Endothelial cell of umbilical vein (primary cell): Measurements from ENCODE around the gene RUNDC1. TPM values are rescaled to one million over a fixed set of nuclear protein-coding genes. Genes with fewer than 3 reads are reported as not detected.

Source experiments
- BruUV-seq: library from RNA; stranded (reverse); fragments of 400-500 nt; replicated peaks from 2 replicates; lab custom pipeline; 2021; lab: Mats Ljungman, UMichigan
- CTCF ChIA-PET: fragments of 300-600, 350-600 bp; sonication (Branson Sonifier 250); formaldehyde crosslinking; loops from one replicate; lab custom pipeline; 2021; ENCODE audit warnings: antibody characterized with exemption, inconsistent platforms; lab: Charles Lee
- POLR2A ChIA-PET: fragments of 300-600, 350-600 bp; sonication (Branson Sonifier 250); formaldehyde crosslinking; loops from one replicate; lab custom pipeline; 2021; ENCODE audit warnings: antibody characterized with exemption, inconsistent platforms; lab: Charles Lee
- DNase-seq: peaks from one replicate; pipeline ENCODE4 v3.0.0-alpha.2; 2011; ENCODE audit warnings: low read depth, low spot score
- FAIRE-seq: peaks from 2 replicates; lab custom pipeline; 2011; peaks lifted over from hg19 to GRCh38; lab: Jason Lieb, UNC
- H2AFZ ChIP-seq: 2 replicates; pipeline ENCODE4 v1.6.0; 2012; ENCODE audit warnings: low read depth, low read length, control low read depth, inconsistent platforms
- H3K27ac ChIP-seq: 2 replicates; pipeline ENCODE4 v1.5.1; 2011; ENCODE audit warnings: low read depth, mild to moderate bottlenecking, control low read depth, low read length, moderate library complexity; ENCODE audit not compliant: insufficient read depth
- H3K27me3 ChIP-seq, 2 experiments: 2 replicates each; pipeline versions ENCODE4 v1.6.0 to v1.6.1; 2011; ENCODE audit warnings: low read length in 2 of 2, mixed read lengths in 1 of 2; ENCODE audit not compliant: control insufficient read depth in 2 of 2, insufficient read depth in 2 of 2
- H3K36me3 ChIP-seq, 2 experiments: 2 replicates in 1 of 2; 3 replicates in 1 of 2; pipeline ENCODE4 v1.5.1; 2011; ENCODE audit warnings: low read length in 2 of 2, mild to moderate bottlenecking in 1 of 2, moderate library complexity in 1 of 2; ENCODE audit not compliant: control insufficient read depth in 2 of 2, insufficient read depth in 2 of 2; ENCODE audit errors: extremely low read depth in 1 of 2
- H3K4me1 ChIP-seq: 3 replicates; pipeline ENCODE4 v1.5.1; 2011; ENCODE audit warnings: mild to moderate bottlenecking, low read length; ENCODE audit not compliant: control insufficient read depth, insufficient read depth; ENCODE audit errors: extremely low read depth
- H3K4me2 ChIP-seq: 2 replicates; pipeline ENCODE4 v1.6.1; 2011; ENCODE audit warnings: low read length, control low read depth, mixed read lengths; ENCODE audit not compliant: insufficient read depth
- H3K4me3 ChIP-seq, 3 experiments: fragments of 200-600 bp in 1 of 3; sonication (generic), shearing (Covaris generic) in 1 of 3; replicated peaks in 1 of 3; 2 replicates each; pipeline ENCODE4 v1.5.1; 2011 to 2016; ENCODE audit warnings: control low read depth in 3 of 3, low read length in 3 of 3, mild to moderate bottlenecking in 2 of 3, inconsistent platforms in 1 of 3, low read depth in 1 of 3, moderate library complexity in 1 of 3; ENCODE audit not compliant: insufficient read depth in 1 of 3
- H3K79me2 ChIP-seq: 2 replicates; pipeline ENCODE4 v1.6.0; 2012; ENCODE audit warnings: low read length, inconsistent platforms; ENCODE audit not compliant: control insufficient read depth, insufficient read depth
- H3K9ac ChIP-seq: replicated peaks from 2 replicates; pipeline ENCODE3; 2011; ENCODE audit warnings: low read length, control low read depth; ENCODE audit not compliant: insufficient read depth; ENCODE audit errors: extremely low read depth
- H3K9me1 ChIP-seq: replicated peaks from 3 replicates; pipeline ENCODE4 v1.6.0; 2011; ENCODE audit warnings: mild to moderate bottlenecking, low read length; ENCODE audit not compliant: control insufficient read depth, insufficient read depth; ENCODE audit errors: extremely low read depth
- H3K9me3 ChIP-seq: replicated peaks from 2 replicates; pipeline ENCODE4 v1.5.1; 2012; ENCODE audit warnings: low read length, inconsistent platforms; ENCODE audit not compliant: control insufficient read depth, insufficient read depth
- H4K20me1 ChIP-seq: replicated peaks from 2 replicates; pipeline ENCODE3; 2011; ENCODE audit warnings: mild to moderate bottlenecking, low read length; ENCODE audit not compliant: control insufficient read depth, insufficient read depth; ENCODE audit errors: extremely low read depth
- JUN ChIP-seq: IDR thresholded peaks from 2 replicates; pipeline ENCODE4 v1.6.1; 2011; ENCODE audit warnings: borderline replicate concordance, low read depth; ENCODE audit not compliant: insufficient read length, insufficient read depth
- MYC ChIP-seq: IDR thresholded peaks from one replicate; pipeline ENCODE4 v1.6.1; 2011; ENCODE audit warnings: mild to moderate bottlenecking, low read depth, low read length
- POLR2AphosphoS5 ChIP-seq: IDR thresholded peaks from 2 replicates; pipeline ENCODE4 v1.6.1; 2012; ENCODE audit warnings: low read depth, mild to moderate bottlenecking, control low read depth, low read length, moderate library complexity; ENCODE audit not compliant: insufficient read depth
- dilution Hi-C: fragments of 300-500 bp; cut with MboI; formaldehyde crosslinking; loops from one replicate; pipeline ENCODE4 v1.15.0; 2019; ENCODE audit warnings: low sequenced_read_pairs; ENCODE audit not compliant: extremely low pct_ligation_motif_present
- intact Hi-C: fragments of 100-400 bp; cut with micrococcal nuclease; formaldehyde crosslinking; loops from one replicate; pipeline ENCODE4 v1.10.0; 2022
- polyA plus RNA-seq, 4 experiments: library from polyadenylated mRNA; depleted of rRNA in 3 of 4; stranded (reverse) in 3 of 4; unstranded in 1 of 4; fragments of >200 nt; gene quantifications; 2 replicates each; pipeline versions ENCODE4 v1.2.1 to v1.2.3, GENCODE V29; 2011 to 2012; ENCODE audit warnings: missing spikeins in 1 of 4
- total RNA-seq: library from RNA; stranded (reverse); gene quantifications from 2 replicates; pipeline ENCODE4 v1.2.3, GENCODE V29; 2021
- TF ChIP-seq, protein P1 (sequence below): IDR thresholded peaks from 2 replicates; pipeline ENCODE4 v1.6.1; 2011; ENCODE audit not compliant: insufficient read depth, insufficient read length
- TF ChIP-seq, protein P2 (sequence below), 2 donors: IDR thresholded peaks; 1 replicate in 1 of 2; 2 replicates in 1 of 2; pipeline ENCODE4 v1.5.1; 2011; ENCODE audit warnings: low read length in 2 of 2, mild to moderate bottlenecking in 2 of 2, moderate library complexity in 2 of 2, control low read depth in 1 of 2, inconsistent platforms in 1 of 2, low read depth in 1 of 2; ENCODE audit not compliant: insufficient read depth in 1 of 2; ENCODE audit errors: extremely low read depth in 1 of 2

The RUNDC1 gene
- total and polyA plus RNA-seq, 2 donors (not counting 3 experiments of a cell fraction or from before 2014, with no cell fraction given), result 9.2 to 12.0 TPM

DNA sequence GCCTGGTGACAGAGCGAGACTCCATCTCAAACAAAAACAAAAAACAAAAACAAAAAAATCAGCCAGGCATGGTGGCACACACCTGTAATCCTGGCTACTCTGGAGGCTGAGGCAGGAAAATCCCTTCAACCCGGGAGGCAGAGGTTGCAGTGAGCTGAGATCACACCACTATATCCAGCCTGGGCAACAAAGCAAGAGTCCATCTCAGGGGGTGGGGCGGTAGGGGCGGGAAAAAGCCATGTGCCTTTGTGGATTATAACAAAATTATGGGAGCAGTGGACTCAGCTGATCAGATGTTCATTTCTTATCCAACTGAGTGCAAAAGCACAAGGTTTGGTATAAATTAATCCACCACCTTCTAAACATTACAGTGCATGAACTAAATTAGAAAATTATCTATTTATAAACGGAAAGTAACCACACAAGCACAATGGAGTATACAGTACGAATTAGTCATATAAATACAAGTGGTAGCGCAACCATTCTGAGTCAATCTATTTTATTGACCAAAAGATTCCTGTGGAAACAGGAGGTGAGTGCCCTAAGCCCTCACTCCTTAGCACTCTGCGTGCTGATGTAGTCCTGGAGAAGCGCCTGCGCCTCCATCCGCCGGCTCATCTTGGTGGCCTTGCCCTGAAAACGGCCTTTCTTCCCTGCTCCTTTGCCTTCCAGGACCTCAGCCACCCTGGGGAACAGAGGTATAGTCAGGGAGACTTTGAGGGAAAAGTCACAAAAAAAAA lies 30.2 kb upstream of the RUNDC1 start:
- Histone ChIP-seq H3K9me3 (no peaks in the 10 kb centered on the region), H3K9ac (no peak overlapping the region), H3K4me1 (no peaks in the 10 kb centered on the region), H3K4me3 (no peak overlapping the region), H3K36me3 (peaks cover 0 to 10% of the 10 kb centered on the region in 2 experiments), H3K9me1 (no peaks in the 10 kb centered on the region), H3K27ac (no peak overlapping the region), H3K27me3 (no peaks in the 10 kb centered on the region), H4K20me1 (no peaks in the 10 kb centered on the region), H2AFZ (no peak overlapping the region), H3K79me2 (no peaks in the 10 kb centered on the region), H3K4me2 (no peak overlapping the region)
- no TSS peak for BruUV-seq
- intact Hi-C loops, result no loop called here
- dilution Hi-C loops, result no loop called here
- FAIRE-seq (no peak), DNase-seq (no peak)
- TF ChIP-seq, protein P1, sequence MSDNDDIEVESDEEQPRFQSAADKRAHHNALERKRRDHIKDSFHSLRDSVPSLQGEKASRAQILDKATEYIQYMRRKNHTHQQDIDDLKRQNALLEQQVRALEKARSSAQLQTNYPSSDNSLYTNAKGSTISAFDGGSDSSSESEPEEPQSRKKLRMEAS, result no peak
- TF ChIP-seq MYC, result no peak
- TF ChIP-seq, protein P2, sequence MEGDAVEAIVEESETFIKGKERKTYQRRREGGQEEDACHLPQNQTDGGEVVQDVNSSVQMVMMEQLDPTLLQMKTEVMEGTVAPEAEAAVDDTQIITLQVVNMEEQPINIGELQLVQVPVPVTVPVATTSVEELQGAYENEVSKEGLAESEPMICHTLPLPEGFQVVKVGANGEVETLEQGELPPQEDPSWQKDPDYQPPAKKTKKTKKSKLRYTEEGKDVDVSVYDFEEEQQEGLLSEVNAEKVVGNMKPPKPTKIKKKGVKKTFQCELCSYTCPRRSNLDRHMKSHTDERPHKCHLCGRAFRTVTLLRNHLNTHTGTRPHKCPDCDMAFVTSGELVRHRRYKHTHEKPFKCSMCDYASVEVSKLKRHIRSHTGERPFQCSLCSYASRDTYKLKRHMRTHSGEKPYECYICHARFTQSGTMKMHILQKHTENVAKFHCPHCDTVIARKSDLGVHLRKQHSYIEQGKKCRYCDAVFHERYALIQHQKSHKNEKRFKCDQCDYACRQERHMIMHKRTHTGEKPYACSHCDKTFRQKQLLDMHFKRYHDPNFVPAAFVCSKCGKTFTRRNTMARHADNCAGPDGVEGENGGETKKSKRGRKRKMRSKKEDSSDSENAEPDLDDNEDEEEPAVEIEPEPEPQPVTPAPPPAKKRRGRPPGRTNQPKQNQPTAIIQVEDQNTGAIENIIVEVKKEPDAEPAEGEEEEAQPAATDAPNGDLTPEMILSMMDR (IDR thresholded peaks at IDR 0.05; ENCODE audit: extremely low read depth in 1 of 2, insufficient read depth in 1 of 2, low read depth in 1 of 2, low read length in 2 of 2), result no peak
- no peak for TF ChIP-seq JUN
- TF ChIP-seq POLR2AphosphoS5, result no peak
- POLR2A ChIA-PET, result no interaction called here
- CTCF ChIA-PET, result interaction anchor here (1.2 to 3.2 kb wide), 3 partner anchors 21 to 48 kb away, joined by 3 to 9 read pairs (median 3); partner anchors contain the start of gene RPL27
